ENCODE measurements around the gene ASB15. TPM values are rescaled to one million over a fixed set of nuclear protein-coding genes. Genes with fewer than 3 reads are reported as not detected.

Gene ASB15
- total RNA-seq (2022; extraction: Qiagen RNA extraction; ENCODE audit: low read depth): not detected in 5 replicates

DNA sequence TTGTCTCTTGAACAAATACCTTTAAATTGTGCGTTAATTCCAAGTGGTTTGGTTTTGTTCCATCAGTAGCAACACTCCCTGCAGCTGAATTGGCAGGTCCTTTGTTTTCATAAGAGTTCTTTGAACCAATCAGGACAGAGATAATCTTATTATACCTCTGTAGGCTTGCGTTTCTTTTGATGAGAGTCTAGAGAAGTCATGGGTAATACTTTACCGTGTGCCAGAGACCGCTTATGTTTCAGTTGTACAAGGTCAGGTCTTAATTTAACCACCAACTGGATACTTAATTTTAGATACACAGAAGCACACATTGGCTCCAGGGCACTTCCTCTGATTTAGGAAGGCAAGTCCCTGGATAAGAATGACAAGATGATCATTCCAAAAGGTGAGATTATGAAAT, at the start of gene ASB15:
TSS of gene ASB15 (plus strand) at position 292 of the 400 bp plus-strand sequence. CDS start 12,682 bp downstream, outside the sequence.

GRCh38 chr7:123557398-123558288, 44.0 kb upstream of the ASB15 start, which contains the start of gene NDUFA5:
Gene NDUFA5, minus strand, starts transcription at chr7:123557818. Its CDS starts 23 bp downstream, at chr7:123557795.

DNA sequence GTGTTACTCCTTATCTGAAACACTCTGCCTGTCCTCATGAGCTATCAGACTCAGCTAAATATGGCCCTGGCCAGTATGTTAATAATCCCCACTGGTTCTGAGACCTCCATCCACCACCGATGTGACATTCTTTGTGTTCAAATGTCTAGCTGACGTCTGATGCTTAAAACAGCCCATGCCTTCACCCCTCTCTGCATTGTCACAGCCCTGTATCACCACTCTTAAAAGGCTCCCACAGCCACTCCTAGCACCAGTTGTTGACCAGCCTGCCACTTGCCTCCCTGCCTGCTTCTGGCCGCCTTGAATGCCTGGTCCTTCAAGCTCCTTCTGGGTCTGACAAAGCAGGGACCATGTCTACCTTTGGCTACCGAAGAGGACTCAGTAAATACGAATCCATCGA, 54.0 kb downstream of the ASB15 start, which contains the start of gene LMOD2:
TSS of gene LMOD2 (plus strand) at position 253 of the 400 bp plus-strand sequence. CDS start at position 351, 98 bp downstream.

Other genes starting within 250 kb of the ASB15 start
- 0.06 to 0.10 TPM in 2 of 5 replicates, not detected in the others for gene IQUB, start 67.2 kb upstream of the ASB15 start, total RNA-seq (2022; extraction: Qiagen RNA extraction; ENCODE audit: low read depth)
- gene NDUFA5, start 44.0 kb upstream of the ASB15 start, total RNA-seq (2022; extraction: Qiagen RNA extraction; ENCODE audit: low read depth): 27.4 to 94.6 TPM (median 31.4 TPM) in 5 replicates
- not detected in 5 replicates for gene LMOD2, start 54.0 kb downstream of the ASB15 start, total RNA-seq (2022; extraction: Qiagen RNA extraction; ENCODE audit: low read depth)
- 13.9 to 25.7 TPM (median 23.1 TPM) in 5 replicates for gene WASL, start 147.2 kb downstream of the ASB15 start, total RNA-seq (2022; extraction: Qiagen RNA extraction; ENCODE audit: low read depth)
- 0.08 to 0.09 TPM in 2 of 5 replicates, not detected in the others for gene HYAL4, start 243.3 kb downstream of the ASB15 start, total RNA-seq (2022; extraction: Qiagen RNA extraction; ENCODE audit: low read depth)